ENCODE measurements around the gene ANAPC2. TPM values are rescaled to one million over a fixed set of nuclear protein-coding genes. Genes with fewer than 3 reads are reported as not detected.

The ANAPC2 gene
- total RNA-seq, 1 donor from 2014 or later, result 24.4 TPM

DNA sequence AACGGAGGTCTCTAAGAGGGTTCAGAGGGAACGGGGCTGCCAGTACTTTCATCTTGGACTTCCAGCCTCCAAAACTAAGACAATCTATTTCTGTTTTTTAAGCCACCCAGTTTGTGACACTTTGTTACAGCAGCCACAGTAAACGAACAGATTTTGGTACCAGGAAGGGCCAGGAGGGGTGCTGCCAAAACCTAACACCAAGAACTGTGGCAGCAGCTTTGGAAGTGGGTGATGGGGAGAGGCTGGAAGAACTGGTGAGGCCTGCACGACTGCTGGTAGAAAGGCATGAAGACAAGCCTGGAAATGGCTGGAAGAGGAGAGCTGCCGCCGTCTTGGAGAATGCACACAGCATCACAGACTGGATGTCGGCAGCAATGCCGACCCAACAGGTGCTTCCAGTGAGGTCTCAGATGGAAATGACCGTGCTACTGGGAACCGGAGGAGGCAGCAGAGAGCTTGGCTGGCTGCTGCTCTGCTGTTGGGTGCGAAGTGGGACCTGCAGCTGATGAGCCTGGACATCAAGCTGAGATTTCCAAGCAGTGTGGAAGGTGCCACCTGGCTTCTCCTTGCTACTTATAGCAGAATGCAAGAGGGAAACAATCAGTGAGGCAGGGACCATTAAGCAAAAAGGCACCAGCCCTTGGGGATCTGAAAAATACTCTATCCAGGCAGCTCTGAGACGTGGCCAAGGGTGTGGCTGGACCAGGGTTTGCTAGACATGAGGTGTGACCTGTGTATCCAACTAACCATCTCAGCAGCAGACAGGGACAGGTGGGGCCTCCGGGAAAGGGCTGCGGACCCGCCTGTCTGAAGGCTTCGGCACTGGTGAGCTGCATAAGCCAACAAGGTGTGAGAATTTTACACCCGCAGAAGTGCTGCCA is 11.8 kb downstream of the ANAPC2 start:
- DNase-seq (ENCODE audit: low read depth, low spot score), result no peak

DNA sequence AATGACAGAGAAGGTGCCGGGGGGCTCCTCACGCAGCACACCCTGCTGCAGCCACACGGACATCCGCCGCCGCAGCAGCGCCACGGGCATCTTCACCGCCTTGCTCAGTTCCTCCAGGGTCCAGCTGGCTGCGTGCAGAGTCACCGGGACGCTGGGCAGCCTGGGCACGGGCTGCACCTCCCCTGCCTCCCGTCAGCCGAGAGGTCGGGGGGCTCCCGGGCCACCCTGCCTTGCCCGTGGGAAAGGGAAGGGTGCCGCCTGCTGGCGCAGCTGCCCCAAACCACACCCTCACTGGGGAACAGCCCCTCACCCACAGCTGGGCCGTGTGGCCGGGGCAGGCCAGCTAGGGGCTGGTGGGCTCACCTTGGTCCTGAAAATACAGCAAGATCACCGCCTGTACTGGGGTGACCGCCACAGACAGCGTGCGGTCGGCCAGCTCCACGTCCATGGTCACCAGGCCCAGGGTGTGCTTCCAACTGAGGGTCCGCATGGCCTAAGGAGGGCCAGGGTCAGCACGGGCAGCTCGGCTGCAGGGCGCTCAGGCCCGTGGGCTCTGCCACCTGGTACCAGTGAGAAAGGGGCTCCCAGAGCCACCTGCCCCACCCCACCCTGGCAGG is 12.9 kb downstream of the ANAPC2 start:
- no peak for DNase-seq (ENCODE audit: low read depth, low spot score)

DNA sequence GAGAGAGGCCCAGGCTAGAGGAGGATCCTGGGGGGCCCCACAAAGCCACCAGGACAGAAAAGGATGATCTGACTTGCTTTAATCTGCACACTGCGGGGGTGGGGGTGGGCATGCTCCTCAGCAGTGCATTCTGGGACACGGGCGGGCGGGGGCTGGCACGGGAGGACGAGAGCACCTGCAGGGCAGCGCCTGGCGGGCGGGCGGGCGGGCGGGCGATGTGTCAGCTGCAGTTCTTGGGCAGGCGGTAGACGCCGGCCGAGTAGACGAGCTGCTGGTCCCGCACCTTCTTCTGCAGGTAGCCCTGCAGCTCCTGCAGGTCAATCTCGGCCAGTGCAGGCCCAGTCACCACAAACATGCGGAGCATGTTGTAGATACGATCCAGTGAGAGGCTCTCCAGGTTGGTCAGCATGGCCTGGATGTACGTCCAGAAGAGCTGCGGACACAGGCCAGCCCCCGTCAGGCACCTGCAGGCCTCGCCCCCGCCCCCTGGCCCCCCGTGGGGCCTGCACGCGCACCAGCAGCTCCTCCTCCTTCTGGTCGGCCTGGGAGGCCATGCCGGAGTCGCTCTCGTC is 13.6 kb downstream of the ANAPC2 start:
- DNase-seq (ENCODE audit: low read depth, low spot score), result no peak

DNA sequence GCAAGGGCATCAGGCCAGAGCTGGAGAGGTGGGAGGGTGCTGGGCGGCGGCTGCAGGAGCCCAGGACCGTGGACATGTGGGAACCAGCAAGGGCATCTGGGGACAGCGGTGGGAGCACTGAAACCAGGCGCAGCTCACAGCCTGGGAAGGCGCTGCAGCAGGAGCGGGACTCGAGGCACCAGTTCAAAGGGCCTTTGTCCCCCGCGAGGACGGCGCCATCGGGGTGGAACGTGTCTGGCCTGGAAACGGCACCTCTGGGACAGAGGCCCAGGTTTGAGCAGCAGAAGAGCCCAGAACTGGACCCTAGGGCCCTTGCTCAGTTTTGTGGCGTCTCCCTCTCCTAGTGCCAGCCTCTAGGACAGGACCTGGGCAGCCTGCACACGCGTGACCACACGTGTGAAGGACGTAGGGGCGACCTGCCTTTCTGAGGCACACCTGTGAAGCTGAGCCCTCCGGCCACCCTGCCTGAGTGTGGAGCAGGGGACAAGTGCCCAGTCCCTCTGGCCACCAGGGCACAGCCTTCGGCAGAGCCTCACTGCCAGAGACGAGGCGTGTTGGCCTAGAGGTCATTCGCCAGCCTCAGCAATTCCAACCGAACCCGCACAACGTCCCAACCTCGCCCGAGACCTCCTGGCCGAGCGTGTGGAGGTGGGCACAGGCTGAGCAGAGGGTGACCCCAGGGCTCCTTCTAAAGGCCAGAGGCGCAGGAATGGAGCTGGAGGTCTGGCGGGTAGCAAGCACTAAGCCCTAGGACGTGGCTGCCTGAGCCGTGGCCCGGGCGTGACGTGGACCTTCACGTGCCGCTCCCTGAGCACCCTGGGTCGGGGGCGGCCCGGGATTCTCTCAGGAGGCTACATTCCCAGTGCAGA is 14.3 kb downstream of the ANAPC2 start:
- no peak for DNase-seq (ENCODE audit: low read depth, low spot score)

DNA sequence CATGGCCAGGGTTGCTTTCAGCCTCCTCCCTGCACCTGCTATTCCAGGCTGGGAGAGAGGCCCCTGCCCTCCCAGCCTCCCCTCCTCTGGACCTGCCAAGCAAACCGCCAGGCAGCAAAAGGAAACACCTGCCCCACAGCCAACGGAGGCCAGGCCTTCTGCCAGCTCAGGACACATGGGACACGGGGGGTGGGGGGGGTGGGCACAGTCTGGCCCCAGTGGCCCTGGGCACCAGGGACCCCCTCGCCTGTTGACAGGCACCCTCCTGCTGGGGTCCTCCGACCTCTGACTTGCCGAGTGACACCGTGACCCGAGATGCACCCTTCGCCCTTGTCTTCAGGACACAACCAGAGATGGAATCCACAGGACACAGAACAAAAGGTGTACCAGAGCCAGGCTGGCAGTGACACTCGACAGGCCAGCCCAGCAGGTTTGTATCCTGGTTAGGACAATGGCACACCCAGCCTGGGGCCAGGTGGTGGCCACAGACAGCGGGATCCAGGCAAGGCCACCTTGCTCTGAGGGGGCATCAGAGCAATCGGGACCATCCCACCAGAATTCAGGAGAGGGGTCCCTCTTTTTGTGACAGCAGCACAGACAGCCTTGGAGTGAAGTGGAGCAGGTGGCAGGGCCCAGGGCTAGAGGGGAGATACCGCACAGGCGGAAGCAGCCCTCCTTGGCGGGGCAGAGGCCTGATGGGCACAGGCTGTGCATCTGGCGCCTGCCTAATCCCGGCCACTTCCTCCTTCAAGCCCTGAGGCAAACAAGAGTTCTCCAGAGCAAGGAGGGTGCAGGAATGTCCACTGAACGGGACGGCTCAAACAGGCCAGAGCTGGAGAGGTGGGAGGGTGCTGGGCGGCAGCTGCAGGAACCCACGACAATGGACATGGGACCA is 15.2 kb downstream of the ANAPC2 start:
- no peak for DNase-seq (ENCODE audit: low read depth, low spot score)

DNA sequence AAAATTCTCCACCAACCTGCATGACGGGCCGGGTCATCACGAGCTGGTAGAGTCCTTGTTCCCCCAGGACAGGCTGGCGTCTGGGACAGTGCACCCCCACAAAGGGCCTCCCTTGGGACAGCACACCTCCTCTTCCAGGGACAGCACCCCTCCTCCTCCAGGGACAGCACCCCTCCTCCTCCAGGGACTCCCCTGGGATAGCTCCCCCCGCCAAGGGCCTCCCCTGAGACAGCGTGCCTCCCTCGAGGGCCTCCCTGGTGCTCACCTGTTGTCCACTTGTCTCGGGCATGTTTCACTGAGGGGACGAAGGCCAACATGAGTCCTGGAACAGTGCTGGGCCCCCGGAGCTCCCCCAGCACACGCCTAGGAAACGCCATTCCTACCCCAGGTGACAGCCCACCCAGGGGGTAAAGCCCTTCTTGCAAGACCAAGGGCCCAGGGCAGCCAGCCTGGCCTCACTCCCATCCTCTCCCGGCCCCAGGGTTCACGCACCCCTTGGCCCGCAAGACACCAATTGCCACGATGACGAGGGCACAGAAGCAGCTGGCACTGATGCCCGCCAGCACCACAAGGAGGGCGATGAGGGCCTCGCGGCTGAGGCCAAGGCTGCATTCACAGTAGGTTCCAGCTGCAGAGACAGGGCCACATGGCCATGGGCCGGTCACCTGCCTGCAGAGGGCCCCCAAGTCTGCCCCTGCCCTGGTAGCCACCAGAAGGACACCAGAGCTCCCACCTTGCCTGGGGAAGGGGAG is 17.0 kb downstream of the ANAPC2 start:
- DNase-seq (ENCODE audit: low read depth, low spot score), result no peak

DNA sequence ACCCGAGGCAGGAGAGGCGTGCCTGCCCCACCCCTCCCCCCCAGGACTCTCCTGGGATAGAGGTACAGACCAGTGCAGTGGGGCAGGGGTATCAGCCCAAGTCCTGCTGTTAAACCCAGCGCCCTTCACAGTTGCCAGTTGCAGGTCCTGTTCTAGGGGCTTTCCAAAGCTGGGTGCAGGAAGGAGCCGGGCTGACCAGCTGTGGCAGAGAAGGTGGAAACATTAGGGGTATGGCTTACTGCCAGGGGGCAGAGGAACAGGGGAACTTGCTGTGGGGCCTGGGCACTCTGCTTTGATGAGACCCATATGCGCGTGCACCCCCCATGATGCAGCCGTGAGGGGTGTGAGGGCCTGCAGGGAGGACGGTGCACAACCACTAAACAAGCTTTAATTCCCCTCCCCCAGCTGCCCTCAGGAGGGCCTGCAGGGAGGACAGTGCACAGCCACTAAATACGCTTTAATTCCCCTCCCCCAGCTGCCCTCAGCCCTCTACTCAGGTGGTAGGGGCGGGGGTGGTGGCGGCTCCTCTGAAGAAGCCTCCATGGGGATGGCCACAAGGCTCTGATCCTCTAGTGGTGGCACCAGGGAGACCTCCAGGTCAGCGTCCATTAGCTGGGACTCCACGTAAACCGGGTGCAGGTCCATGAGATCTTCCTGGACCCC is 17.7 kb downstream of the ANAPC2 start:
- no peak for DNase-seq (ENCODE audit: low read depth, low spot score)

DNA sequence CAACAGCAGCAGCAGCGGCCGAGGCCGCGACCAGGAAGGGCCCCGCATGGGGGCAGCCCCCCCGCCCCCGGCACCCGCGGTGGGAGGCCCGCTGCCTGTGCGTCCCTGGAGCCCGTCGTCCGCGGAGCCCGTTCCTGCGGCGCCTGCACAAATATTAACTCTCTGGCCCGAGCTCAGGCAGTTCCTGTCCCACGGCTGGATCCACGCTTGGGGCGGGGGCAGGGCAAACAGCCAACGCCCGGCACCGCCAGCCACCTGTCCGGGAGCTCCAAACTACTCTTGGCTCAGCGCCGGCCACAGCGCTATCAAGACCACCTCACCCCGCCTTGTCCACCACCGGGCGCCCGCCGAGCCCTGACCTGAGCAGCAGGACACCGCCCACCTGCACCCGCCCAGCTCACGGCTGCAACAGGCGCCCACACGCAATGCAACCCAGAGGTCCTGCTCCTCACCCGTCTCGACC is 18.4 kb downstream of the ANAPC2 start, which contains the start of gene LRRC26:
TSS of gene LRRC26 (minus strand) at position 156 of the 463 bp plus-strand sequence. CDS start at position 48, 108 bp downstream.
- no peak for DNase-seq (ENCODE audit: low read depth, low spot score)

DNA sequence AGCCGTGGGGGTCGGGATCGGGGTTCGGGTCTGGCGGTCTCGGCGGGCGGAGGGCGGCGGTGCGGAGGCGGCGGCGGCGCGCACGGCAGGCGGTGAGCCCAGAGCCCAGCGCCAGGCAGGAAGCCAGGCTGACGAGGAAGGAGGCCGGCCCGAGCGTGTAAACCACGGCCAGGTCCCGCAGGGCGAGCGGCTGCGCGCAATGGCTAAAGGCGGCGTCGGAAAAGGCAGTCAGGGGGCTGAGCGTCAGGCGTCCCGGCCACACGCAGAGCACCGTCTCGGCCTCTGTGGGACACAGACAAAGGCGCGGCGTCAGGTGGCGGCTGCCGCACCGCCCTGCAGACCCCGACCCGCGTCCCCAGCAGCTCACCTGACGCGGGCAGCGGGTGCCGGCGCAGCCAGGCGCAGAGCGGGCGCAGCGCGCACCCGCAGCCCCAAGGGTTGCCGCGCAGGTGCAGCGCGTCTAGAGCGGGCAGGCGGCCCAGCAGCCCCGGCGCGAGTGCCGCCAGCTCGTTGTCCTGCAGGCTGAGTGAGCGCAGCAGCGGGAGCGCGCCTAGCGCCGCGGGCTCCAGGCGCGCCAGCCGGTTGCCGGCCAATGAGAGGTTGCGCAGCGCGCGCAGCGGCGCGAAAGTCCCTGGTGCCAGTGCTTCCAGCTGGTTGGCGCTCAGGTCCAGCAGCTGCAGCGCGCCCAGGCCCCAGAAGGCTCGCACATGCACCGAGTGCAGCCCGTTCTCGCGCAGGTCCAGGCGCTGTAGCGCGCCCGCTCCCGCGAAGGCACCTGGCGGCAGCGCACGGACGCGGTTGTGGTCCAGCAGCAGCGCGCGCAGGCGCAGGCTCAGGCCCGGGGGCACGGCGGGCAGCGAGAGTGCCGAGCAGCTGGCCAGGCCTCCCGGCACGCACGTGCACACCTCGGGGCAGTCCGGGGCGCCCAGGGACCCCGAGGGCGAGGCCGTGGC is 19.2 kb downstream of the ANAPC2 start:
- no peak for DNase-seq (ENCODE audit: low read depth, low spot score)

DNA sequence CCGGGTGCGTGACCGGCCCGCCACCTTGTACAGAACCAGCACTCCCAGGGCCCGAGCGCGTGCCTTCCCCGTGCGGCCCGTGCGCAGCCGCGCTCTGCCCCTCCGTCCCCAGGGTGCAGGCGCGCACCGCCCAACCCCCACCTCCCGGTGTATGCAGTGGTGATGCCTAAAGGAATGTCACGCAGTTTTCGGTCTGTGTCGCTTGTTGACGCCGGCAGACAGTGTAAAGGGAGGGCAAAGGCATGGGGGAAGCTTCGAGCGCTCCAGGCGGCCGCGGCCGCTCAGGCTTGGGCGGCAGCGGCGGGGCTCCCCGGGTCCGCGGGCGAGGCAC is 19.8 kb downstream of the ANAPC2 start:
- DNase-seq (ENCODE audit: low read depth, low spot score), result no peak

DNA sequence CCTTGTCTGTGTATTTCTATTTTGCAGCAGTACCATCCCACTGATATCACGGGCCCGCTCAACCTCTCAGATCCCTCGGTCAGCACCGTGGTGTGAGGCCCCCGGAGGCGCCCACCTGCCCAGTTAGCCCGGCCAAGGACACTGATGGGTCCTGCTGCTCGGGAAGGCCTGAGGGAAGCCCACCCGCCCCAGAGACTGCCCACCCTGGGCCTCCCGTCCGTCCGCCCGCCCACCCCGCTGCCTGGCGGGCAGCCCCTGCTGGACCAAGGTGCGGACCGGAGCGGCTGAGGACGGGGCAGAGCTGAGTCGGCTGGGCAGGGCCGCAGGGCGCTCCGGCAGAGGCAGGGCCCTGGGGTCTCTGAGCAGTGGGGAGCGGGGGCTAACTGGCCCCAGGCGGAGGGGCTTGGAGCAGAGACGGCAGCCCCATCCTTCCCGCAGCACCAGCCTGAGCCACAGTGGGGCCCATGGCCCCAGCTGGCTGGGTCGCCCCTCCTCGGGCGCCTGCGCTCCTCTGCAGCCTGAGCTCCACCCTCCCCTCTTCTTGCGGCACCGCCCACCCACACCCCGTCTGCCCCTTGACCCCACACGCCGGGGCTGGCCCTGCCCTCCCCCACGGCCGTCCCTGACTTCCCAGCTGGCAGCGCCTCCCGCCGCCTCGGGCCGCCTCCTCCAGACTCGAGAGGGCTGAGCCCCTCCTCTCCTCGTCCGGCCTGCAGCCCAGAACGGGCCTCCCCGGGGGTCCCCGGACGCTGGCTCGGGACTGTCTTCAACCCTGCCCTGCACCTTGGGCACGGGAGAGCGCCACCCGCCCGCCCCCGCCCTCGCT is 20.4 kb downstream of the ANAPC2 start:
- no peak for DNase-seq (ENCODE audit: low read depth, low spot score)

DNA sequence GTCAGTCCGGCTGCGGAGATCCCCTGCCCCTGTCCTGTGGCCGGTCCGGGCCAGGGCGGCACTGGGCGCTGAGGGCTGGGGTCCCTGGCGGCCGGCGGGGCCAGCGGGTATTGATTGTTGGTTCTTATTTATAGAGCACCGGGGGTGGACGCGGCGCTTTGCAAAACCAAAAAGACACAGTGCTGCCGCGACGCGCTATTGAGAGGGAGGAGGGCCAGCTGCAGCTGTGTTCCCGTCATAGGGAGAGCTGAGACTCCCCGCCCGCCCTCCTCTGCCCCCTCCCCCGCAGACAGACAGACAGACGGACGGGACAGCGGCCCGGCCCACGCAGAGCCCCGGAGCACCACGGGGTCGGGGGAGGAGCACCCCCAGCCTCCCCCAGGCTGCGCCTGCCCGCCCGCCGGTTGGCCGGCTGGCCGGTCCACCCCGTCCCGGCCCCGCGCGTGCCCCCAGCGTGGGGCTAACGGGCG is 21.0 kb downstream of the ANAPC2 start:
- DNase-seq (ENCODE audit: low read depth, low spot score), result no peak

DNA sequence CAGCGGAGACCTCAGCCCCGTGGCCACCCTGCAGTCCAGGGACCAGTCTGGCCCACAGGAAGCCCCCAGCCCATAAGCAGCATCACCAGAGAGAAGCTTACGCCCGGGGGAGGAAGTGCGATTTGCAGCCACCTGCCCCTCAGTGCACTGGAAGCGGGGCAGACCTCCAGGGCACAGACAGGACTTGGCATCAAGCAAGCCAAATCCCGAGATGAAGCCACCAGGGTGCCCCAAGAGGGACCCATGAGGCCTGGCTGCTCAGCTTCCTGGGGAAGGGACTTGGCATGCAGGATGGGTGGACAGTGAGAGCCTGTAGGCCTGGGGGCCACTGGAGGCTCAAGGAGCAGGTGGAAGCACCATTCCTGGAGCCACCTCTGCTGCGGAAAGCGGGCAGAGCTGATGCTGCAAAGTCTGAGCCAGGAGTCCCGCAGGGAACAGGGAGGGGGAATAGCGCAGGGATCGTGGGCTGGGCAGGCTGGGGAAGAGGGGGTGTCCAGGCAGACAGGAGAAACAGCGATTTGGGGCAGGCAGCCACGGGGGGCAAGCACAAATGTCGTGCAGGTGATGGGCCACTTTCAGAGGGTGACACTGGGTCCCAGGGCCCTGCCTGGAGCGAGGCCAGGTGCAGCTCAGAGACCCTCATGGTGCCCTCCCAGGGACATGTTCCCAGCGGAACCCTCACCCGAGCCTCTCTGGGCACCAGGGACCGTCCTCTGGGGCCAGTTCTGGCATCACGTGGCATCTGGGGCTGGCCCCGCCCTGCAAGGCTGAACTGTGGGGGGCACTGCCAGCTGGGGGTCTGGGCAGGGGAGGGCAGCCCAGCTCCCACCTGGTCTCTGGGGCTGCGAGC is 21.8 kb downstream of the ANAPC2 start:
- DNase-seq (ENCODE audit: low read depth, low spot score), result no peak

DNA sequence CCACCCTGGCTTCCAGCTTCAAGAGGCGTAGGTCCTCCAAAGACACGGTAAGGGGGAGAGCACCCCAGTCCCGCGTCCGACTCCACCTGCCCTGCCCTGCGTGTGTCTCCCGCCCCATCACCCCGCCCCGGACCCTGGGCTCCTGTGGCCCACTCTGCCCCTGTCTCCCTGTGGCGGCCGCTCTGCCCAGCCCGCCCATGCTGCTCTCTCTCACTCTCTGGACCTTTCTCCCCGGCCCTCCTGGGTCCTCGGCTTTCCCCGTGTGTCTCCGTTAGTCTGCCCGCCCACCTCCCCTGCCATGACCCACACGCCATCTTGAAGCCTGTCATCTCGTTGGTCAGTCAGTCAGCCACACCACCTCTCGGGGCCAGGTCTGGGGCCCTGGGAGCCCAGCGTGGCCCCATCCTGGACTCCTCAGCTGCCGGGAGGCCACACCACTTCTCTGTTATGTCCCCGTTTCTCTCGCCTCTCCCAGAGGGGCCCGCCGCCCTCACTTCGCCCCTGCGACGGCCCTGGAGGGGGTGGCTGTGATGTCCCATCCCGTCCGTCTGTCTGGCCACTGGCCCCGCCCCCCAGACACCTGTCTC is 23.0 kb downstream of the ANAPC2 start:
- DNase-seq (ENCODE audit: low read depth, low spot score), result no peak

DNA sequence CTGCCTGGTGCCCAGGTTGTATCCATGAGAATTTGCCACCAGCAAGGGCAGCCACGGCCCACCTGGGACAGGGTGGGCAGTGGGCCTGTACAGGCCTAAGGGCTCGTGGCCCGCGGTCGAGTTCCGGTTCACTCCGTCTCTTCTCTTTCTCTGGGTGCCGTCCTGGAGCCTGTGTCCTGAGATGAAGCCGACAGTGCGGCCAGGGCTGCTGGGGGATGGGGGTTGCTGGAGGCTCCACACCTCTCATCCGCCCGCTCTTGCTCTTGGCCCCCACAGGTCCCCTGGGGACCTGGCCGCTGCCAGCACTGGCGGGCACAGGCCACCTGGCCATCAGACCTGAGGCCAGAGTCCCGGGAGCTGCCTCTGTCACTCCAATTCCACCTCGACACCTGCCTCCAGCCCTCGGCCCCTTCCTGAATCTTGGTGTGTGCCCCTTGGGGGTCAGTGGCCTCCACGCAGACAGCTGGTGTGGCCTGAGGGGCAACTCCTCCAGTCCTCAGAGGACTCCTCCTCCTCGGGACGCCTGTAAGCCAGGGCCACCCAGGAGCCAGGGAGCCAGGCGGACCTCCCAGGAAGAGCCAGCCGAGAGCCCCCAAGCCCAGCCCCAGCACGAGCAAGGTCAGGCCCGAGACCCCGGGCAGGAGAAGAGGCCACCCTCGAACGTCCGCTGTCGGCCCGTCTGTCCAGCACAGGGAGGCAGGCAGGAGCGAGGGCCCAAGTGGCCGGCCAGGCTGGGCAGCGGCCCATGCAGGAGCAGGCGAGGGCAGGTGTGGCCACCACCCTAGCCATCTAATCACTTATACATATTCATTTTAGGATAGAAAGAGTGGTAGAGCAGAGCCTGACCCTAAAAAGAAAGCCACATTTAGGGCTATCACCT is 23.8 kb downstream of the ANAPC2 start:
- DNase-seq (ENCODE audit: low read depth, low spot score), result no peak

All from pulmonary artery endothelial cell (primary cell).